Vagina (tissue), 2 donors: ENCODE measurements around the gene CAPN2. TPM values are rescaled to one million over a fixed set of nuclear protein-coding genes. Genes with fewer than 3 reads are reported as not detected.

ENCODE experiments used
- DNase-seq, 2 donors: peaks; one replicate each; pipeline ENCODE4 v3.0.0-alpha.2; 2017; ENCODE audit errors: extremely low spot score in 2 of 2
- H3K27ac ChIP-seq: fragments of 200-600 bp; sonication (generic); one replicate; pipeline ENCODE4 v1.5.1; 2019
- H3K27me3 ChIP-seq: fragments of 200-600 bp; sonication (generic); one replicate; pipeline ENCODE4 v1.5.1; 2019
- H3K36me3 ChIP-seq, 2 donors: fragments of 200-600 bp; sonication (generic); one replicate each; pipeline ENCODE4 v1.5.1; 2017 to 2019
- H3K4me1 ChIP-seq: fragments of 200-600 bp; sonication (generic); one replicate; pipeline ENCODE4 v1.5.1; 2019
- H3K4me3 ChIP-seq, 2 donors: fragments of 200-600 bp; sonication (generic); 1 replicate in 1 of 2; 2 replicates in 1 of 2; pipeline ENCODE4 v1.5.1; 2016 to 2019
- H3K9me3 ChIP-seq: fragments of 200-600 bp; sonication (generic); one replicate; pipeline ENCODE4 v1.5.1; 2019
- CTCF ChIP-seq, 3 experiments: fragments of 450-650 bp in 2 of 3; fragments of 200-600 bp in 1 of 3; sonication (generic) in 1 of 3; IDR thresholded peaks; one replicate each; pipeline ENCODE4 v1.5.1; 2017 to 2019; ENCODE audit warnings: antibody characterized with exemption in 3 of 3, mild to moderate bottlenecking in 2 of 3, moderate library complexity in 2 of 3
- POLR2A ChIP-seq, 2 donors: fragments of 450-650 bp; IDR thresholded peaks; one replicate each; pipeline ENCODE4 v1.6.1; 2017; ENCODE audit warnings: antibody characterized with exemption in 2 of 2, mild to moderate bottlenecking in 2 of 2, moderate library complexity in 2 of 2
- POLR2AphosphoS5 ChIP-seq, 2 donors: sonication (generic); formaldehyde crosslinking; IDR thresholded peaks; one replicate each; pipeline ENCODE4 v1.9.0; 2017; ENCODE audit warnings: antibody characterized with exemption in 2 of 2, mild to moderate bottlenecking in 2 of 2, low read depth in 1 of 2; ENCODE audit not compliant: insufficient read depth in 1 of 2
- intact Hi-C: fragments of 100-400 bp; cut with DNase I; formaldehyde crosslinking; loops from one replicate; pipeline ENCODE4 v1.15.1; 2023
- total RNA-seq: library from RNA; depleted of rRNA; stranded (reverse); fragments of >200 nt; gene quantifications from one replicate; pipeline ENCODE4 v1.2.3, GENCODE V29; 2016

Gene CAPN2
- total RNA-seq, 1 donor from 2014 or later: 208 TPM

GRCh38 chr1:223709598-223709997 lies 2.7 kb upstream of the CAPN2 start:
- Histone ChIP-seq H3K27me3 (no peaks in the 10 kb centered on the region), H3K4me3 (no peak overlapping the region), H3K4me1 (peaks cover 70% of the 10 kb centered on the region), H3K9me3 (no peaks in the 10 kb centered on the region), H3K36me3 (no peaks in the 10 kb centered on the region), H3K27ac (peak overlapping the region; percentile 88)
- TF ChIP-seq POLR2AphosphoS5 (IDR thresholded peaks at IDR 0.05; ENCODE audit: insufficient read depth in 1 of 2, low read depth in 1 of 2) (no peak), CTCF (IDR thresholded peaks at IDR 0.05) (no peak), POLR2A (IDR thresholded peaks at IDR 0.05) (no peak)
- intact Hi-C loops: loop anchor here (5.0 kb wide), 1 partner anchor 138 kb away; the partner anchor contains the start of gene TP53BP2
- DNase-seq: no peak

- Histone ChIP-seq H3K4me3 (no peak overlapping the region), H3K27me3 (no peaks in the 10 kb centered on the region), H3K9me3 (no peaks in the 10 kb centered on the region), H3K4me1 (peaks cover 70% of the 10 kb centered on the region), H3K36me3 (no peaks in the 10 kb centered on the region), H3K27ac (no peak overlapping the region)
- TF ChIP-seq POLR2AphosphoS5 (IDR thresholded peaks at IDR 0.05; ENCODE audit: insufficient read depth in 1 of 2, low read depth in 1 of 2): no peak
- no peak for TF ChIP-seq POLR2A (IDR thresholded peaks at IDR 0.05)
- TF ChIP-seq CTCF (IDR thresholded peaks at IDR 0.05): no peak
- intact Hi-C loops: no loop called here
- DNase-seq: no peak
These were observed 1.9 kb upstream of the CAPN2 start for GRCh38 chr1:223710179-223711133.

DNA sequence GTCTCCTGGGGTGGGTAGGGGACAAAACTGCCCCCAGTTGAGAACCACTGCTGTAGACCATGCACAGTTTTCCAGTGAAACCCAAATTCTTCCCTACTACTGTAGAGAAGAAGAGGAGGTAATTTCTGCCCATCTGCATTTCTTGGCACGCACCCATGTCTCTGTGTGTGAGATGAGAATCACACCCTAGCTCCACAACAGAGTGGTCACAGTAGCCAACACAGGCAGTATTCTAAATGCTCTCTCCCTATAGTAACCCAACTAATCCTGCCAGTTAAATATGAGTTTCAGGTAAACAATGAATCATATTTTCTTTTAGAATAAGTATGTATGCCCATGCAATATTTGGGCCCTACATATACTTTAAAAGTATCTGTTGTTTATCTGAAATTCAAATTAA lies 1.2 kb upstream of the CAPN2 start:
- no peak overlapping the region for H3K27ac ChIP-seq
- H3K4me1 ChIP-seq: peaks cover 70% of the 10 kb centered on the region

GRCh38 chr1:223711747-223712193 lies 569 bp upstream of the CAPN2 start:
- DNase-seq: no peak
- peaks cover 70% of the 10 kb centered on the region for H3K4me1 ChIP-seq
- no peaks in the 10 kb centered on the region for H3K27me3 ChIP-seq
- H3K27ac ChIP-seq: peak overlapping the region; percentile 96
- H3K36me3 ChIP-seq: no peaks in the 10 kb centered on the region
- H3K4me3 ChIP-seq: peak overlapping the region; percentile 68 to 75
- no peak for TF ChIP-seq CTCF (IDR thresholded peaks at IDR 0.05)
- TF ChIP-seq POLR2AphosphoS5 (IDR thresholded peaks at IDR 0.05; ENCODE audit: insufficient read depth in 1 of 2, low read depth in 1 of 2): no peak
- no peak for TF ChIP-seq POLR2A (IDR thresholded peaks at IDR 0.05)
- intact Hi-C loops: loop anchor here (2.0 kb wide), 1 partner anchor 37 kb away; no protein-coding TSS in a partner anchor
- no peaks in the 10 kb centered on the region for H3K9me3 ChIP-seq

More for the DNA sequence above, 1.2 kb upstream of the CAPN2 start:
- Histone ChIP-seq H3K4me3 (no peak overlapping the region), H3K9me3 (no peaks in the 10 kb centered on the region), H3K27me3 (no peaks in the 10 kb centered on the region), H3K36me3 (no peaks in the 10 kb centered on the region)
- no peak for DNase-seq
- no peak for TF ChIP-seq POLR2A (IDR thresholded peaks at IDR 0.05)
- TF ChIP-seq CTCF (IDR thresholded peaks at IDR 0.05): no peak
- no peak for TF ChIP-seq POLR2AphosphoS5 (IDR thresholded peaks at IDR 0.05; ENCODE audit: insufficient read depth in 1 of 2, low read depth in 1 of 2)
- intact Hi-C loops: no loop called here
